Thyroid gland (tissue), 4 donors: ENCODE results near the gene GSN. TPM values are rescaled to one million over a fixed set of nuclear protein-coding genes. Genes with fewer than 3 reads are reported as not detected.

Experiments
- DNase-seq, 2 donors: peaks; one replicate each; pipeline ENCODE4 v3.0.0-alpha.2; 2019
- H3K27ac ChIP-seq, 3 donors: fragments of 200-600 bp; sonication (generic); 1 replicate in 2 of 3; 2 replicates in 1 of 3; pipeline ENCODE4 v1.5.1; 2016 to 2019; ENCODE audit warnings: mild to moderate bottlenecking in 1 of 3, moderate library complexity in 1 of 3
- H3K27me3 ChIP-seq: fragments of 200-600 bp; sonication (generic); one replicate; pipeline ENCODE4 v1.5.1; 2019
- H3K36me3 ChIP-seq, 2 donors: fragments of 200-600 bp; sonication (generic); one replicate each; pipeline ENCODE4 v1.5.1; 2016 to 2019
- H3K4me1 ChIP-seq, 2 donors: fragments of 200-600 bp; sonication (generic); one replicate each; pipeline ENCODE4 v1.5.1; 2017 to 2019
- H3K4me3 ChIP-seq, 3 donors: fragments of 200-600 bp; sonication (generic); replicated peaks in 1 of 3; 1 replicate in 2 of 3; 2 replicates in 1 of 3; pipeline ENCODE4 v1.5.1; 2016; ENCODE audit warnings: mild to moderate bottlenecking in 1 of 3
- H3K9me3 ChIP-seq: fragments of 200-600 bp; sonication (generic); one replicate; pipeline ENCODE4 v1.5.1; 2017
- CTCF ChIP-seq, 6 experiments: fragments of 200-600 bp in 3 of 6; fragments of 450-650 bp in 3 of 6; sonication (generic) in 3 of 6; IDR thresholded peaks; one replicate each; pipeline ENCODE4 v1.5.1; 2016 to 2019; ENCODE audit warnings: antibody characterized with exemption in 6 of 6, mild to moderate bottlenecking in 2 of 6, inconsistent platforms in 1 of 6, moderate library complexity in 1 of 6
- POLR2A ChIP-seq, 2 donors: fragments of 450-650 bp; IDR thresholded peaks; one replicate each; pipeline ENCODE4 v1.6.1; 2017; ENCODE audit warnings: antibody characterized with exemption in 2 of 2, mild to moderate bottlenecking in 2 of 2, moderate library complexity in 1 of 2
- whole genome bisulfite sequencing, 2 donors: methylation state at CpG; one replicate each; pipeline ENCODE4 v1.1.5; 2017; 5-methylcytosine and 5-hydroxymethylcytosine counted together
- intact Hi-C: fragments of 100-400 bp; cut with DNase I; formaldehyde crosslinking; loops from one replicate; pipeline ENCODE4 v1.15.1; 2023
- total RNA-seq, 4 donors: library from RNA; depleted of rRNA; stranded (reverse); fragments of >200 nt; gene quantifications; one replicate each; pipeline ENCODE4 v1.2.3, GENCODE V29; 2016

The GSN gene
- total RNA-seq, 4 donors from 2014 or later: 1,151 to 1,624 (median 1,443) TPM

DNA sequence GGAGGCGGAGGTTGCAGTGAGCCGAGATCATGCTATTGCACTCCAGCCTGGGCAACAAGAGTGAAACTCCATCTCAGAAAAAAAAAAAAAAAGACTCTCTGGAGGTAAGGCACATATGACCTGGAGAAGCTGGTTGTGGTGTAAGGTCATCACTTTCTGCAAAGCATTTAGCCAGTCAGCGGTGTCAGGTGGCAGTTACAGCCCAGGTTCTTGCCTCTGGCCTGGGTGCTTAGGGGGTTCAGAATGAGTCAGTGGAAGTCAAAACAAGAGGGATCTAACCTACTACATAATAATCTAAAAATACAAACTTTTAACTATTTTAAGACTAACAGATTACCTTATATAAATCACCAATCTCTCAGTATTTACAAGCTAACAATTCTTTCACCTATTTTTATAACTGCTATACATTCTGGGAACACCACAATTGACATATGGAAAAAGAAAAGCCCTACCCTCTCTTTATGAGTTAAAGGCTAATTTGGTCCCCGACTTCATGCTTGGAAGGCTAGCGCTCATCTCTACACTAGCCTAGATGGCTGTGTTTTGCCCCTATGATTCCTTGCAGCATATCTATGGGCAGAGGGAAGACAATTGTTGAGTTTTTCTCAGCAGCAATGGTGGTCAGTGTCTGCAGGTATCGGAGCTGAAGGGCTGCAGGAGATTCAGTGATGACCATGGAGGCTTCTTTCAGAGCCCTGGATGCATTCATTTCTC is 72.9 kb downstream of the GSN start:
- intact Hi-C loops: no loop called here
- H3K36me3 ChIP-seq: peaks cover 3 to 17% of the 10 kb centered on the region in 2 donors

DNA sequence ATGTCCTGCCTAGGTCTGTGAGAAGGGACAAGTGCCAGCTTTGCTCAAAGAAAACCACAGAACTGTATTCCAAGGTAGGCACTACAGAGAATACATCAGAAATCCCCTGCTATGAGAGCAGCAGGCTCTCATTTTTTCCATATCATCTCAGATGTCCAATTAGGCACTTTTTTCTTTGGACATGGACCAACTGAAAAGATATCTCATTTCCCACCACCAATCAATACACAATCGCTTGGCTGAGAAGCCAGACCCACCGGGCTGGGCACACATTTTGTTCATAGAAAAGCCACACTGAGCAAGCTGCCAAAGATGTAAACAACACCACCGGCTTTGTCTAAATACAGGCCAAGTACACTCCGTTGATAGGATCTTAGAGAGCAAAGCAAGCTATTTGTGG is 76.2 kb downstream of the GSN start:
- H3K4me1 ChIP-seq: no peaks in the 10 kb centered on the region
- intact Hi-C loops: no loop called here
- peaks cover 17 to 30% of the 10 kb centered on the region in 2 donors for H3K36me3 ChIP-seq
- H3K4me3 ChIP-seq: no peak overlapping the region
- TF ChIP-seq POLR2A (IDR thresholded peaks at IDR 0.05) (no peak), CTCF (IDR thresholded peaks at IDR 0.05) (no peak)
- H3K27ac ChIP-seq: no peak overlapping the region
- no peaks in the 10 kb centered on the region for H3K9me3 ChIP-seq
- WGBS, 2 donors: 73 to 77% methylated on average over 4 of the region's 4 CpGs
- H3K27me3 ChIP-seq: no peaks in the 10 kb centered on the region
- DNase-seq: no peak

More for the DNA sequence above, 72.9 kb downstream of the GSN start:
- Histone ChIP-seq H3K4me3 (no peak overlapping the region), H3K27me3 (no peaks in the 10 kb centered on the region), H3K27ac (peak overlapping the region in 1 of 3 donors; percentile 8), H3K9me3 (no peaks in the 10 kb centered on the region), H3K4me1 (no peaks in the 10 kb centered on the region)
- TF ChIP-seq CTCF (IDR thresholded peaks at IDR 0.05) (no peak), POLR2A (IDR thresholded peaks at IDR 0.05) (no peak)
- 95 to 97% methylated on average over 6 of the region's 6 CpGs for WGBS, 2 donors
- no peak for DNase-seq

- TF ChIP-seq CTCF (IDR thresholded peaks at IDR 0.05) (no peak), POLR2A (IDR thresholded peaks at IDR 0.05) (no peak)
- no peak for DNase-seq
- intact Hi-C loops: no loop called here
- Histone ChIP-seq H3K36me3 (peaks cover 17 to 28% of the 10 kb centered on the region in 2 donors), H3K9me3 (no peaks in the 10 kb centered on the region), H3K4me3 (no peak overlapping the region), H3K27me3 (no peaks in the 10 kb centered on the region), H3K4me1 (peaks cover 0 to 2% of the 10 kb centered on the region in 2 donors), H3K27ac (no peak overlapping the region)
- WGBS, 2 donors: 87 to 94% methylated on average over 3 of the region's 3 CpGs
These were observed 77.1 kb downstream of the GSN start for GRCh38 chr9:121345070-121345469.

DNA sequence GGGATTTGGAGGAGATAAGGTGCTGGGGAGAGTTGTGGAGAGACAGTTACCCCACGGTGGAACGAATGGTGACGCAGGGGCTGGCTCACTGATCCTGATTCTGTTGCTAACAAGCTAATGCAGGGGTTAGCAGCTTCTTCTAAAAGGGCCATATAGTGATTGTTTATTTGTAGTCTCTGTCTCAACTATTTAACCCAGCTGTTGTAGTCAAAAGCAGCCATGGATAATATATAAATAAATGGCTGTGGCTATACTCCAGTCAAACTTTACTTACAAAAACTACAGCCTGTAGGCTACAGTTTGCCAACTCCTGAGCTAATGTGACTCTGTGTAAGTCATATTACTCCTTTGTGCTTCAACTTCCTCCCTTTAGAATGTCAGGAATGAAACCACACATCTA is 80.3 kb downstream of the GSN start:
- Histone ChIP-seq H3K9me3 (no peaks in the 10 kb centered on the region), H3K4me1 (peaks cover 5 to 21% of the 10 kb centered on the region in 2 donors), H3K4me3 (no peak overlapping the region), H3K27me3 (no peaks in the 10 kb centered on the region), H3K36me3 (peaks cover 20 to 28% of the 10 kb centered on the region in 2 donors), H3K27ac (no peak overlapping the region)
- intact Hi-C loops: no loop called here
- TF ChIP-seq CTCF (IDR thresholded peaks at IDR 0.05) (no peak), POLR2A (IDR thresholded peaks at IDR 0.05) (no peak)
- 84% methylated on average over 3 of the region's 3 CpGs for WGBS, 2 donors
- DNase-seq: no peak

- Histone ChIP-seq H3K27me3 (no peaks in the 10 kb centered on the region), H3K4me3 (no peak overlapping the region), H3K27ac (no peak overlapping the region), H3K4me1 (peaks cover 5 to 21% of the 10 kb centered on the region in 2 donors), H3K9me3 (no peaks in the 10 kb centered on the region), H3K36me3 (peaks cover 20 to 32% of the 10 kb centered on the region in 2 donors)
- TF ChIP-seq POLR2A (IDR thresholded peaks at IDR 0.05) (no peak), CTCF (IDR thresholded peaks at IDR 0.05) (no peak)
- intact Hi-C loops: no loop called here
- 81 to 90% methylated on average over 8 of the region's 8 CpGs for WGBS, 2 donors
- DNase-seq: no peak
These were observed 81.0 kb downstream of the GSN start for GRCh38 chr9:121349009-121349408.
